GM10847 (cell line): ENCODE data around the gene CAPN8.

Experiments
- POLR2A ChIP-seq: IDR thresholded peaks from 2 replicates; pipeline ENCODE4 v1.6.1; 2011; ENCODE audit not compliant: insufficient read length; ENCODE audit errors: extremely low read depth

The CAPN8 gene

GRCh38 chr1:223665592-223666312 is at the start of gene CAPN8:
CAPN8 (minus strand) TSS chr1:223665701; CDS start chr1:223665646, 55 bp downstream.
- TF ChIP-seq POLR2A: no peak

GRCh38 chr1:223714849-223715603 is 49.5 kb upstream of the CAPN8 start:
- TF ChIP-seq POLR2A: no peak

- no peak for TF ChIP-seq POLR2A
Observed at GRCh38 chr1:223714421-223714724, 48.9 kb upstream of the CAPN8 start.

GRCh38 chr1:223713546-223714420 is 48.3 kb upstream of the CAPN8 start:
- no peak for TF ChIP-seq POLR2A

- no peak for TF ChIP-seq POLR2A
Observed at GRCh38 chr1:223712850-223713474, 47.5 kb upstream of the CAPN8 start.

GRCh38 chr1:223712194-223712849 is 46.8 kb upstream of the CAPN8 start, which contains the start of gene CAPN2:
CAPN2 (plus strand) TSS chr1:223712539; CDS start chr1:223712641, 102 bp downstream.
- TF ChIP-seq POLR2A: no peak

GRCh38 chr1:223711747-223712193 is 46.3 kb upstream of the CAPN8 start:
- TF ChIP-seq POLR2A: no peak

GRCh38 chr1:223711173-223711572 is 45.7 kb upstream of the CAPN8 start:
- TF ChIP-seq POLR2A: no peak

- no peak for TF ChIP-seq POLR2A
Observed at GRCh38 chr1:223710179-223711133, 45.0 kb upstream of the CAPN8 start.

GRCh38 chr1:223709598-223709997 is 44.1 kb upstream of the CAPN8 start:
- no peak for TF ChIP-seq POLR2A

GRCh38 chr1:223708651-223709268 is 43.3 kb upstream of the CAPN8 start:
- TF ChIP-seq POLR2A: no peak

- TF ChIP-seq POLR2A: no peak
Observed at GRCh38 chr1:223708001-223708359, 42.5 kb upstream of the CAPN8 start.
